Fibroblast of the aortic adventitia (primary cell): ENCODE data around the gene VIPR2. TPM values are rescaled to one million over a fixed set of nuclear protein-coding genes. Genes with fewer than 3 reads are reported as not detected.

Experiments used
- DNase-seq: peaks from one replicate; pipeline ENCODE4 v3.0.0-alpha.2; 2010; ENCODE audit warnings: low read depth
- H3K4me3 ChIP-seq: 2 replicates; pipeline ENCODE4 v1.5.1; 2011; ENCODE audit warnings: low read depth, mild to moderate bottlenecking, control low read depth, low read length, moderate library complexity
- CTCF ChIP-seq: IDR thresholded peaks from 2 replicates; pipeline ENCODE4 v1.5.1; 2011; ENCODE audit warnings: mild to moderate bottlenecking, low read length, control low read depth, inconsistent platforms; ENCODE audit not compliant: insufficient read depth
- total RNA-seq: library from RNA; depleted of rRNA; stranded (reverse); fragments of >200 nt; gene quantifications from 2 replicates; pipeline ENCODE4 v1.2.3, GENCODE V29; 2012; ENCODE audit warnings: low replicate concordance

The VIPR2 gene
- total RNA-seq, 1 donor: not detected

GRCh38 chr7:159025161-159025779, 119.4 kb downstream of the VIPR2 start:
- no peak overlapping the region for H3K4me3 ChIP-seq
- no peak for TF ChIP-seq CTCF
- no peak for DNase-seq

- DNase-seq: no peak
- no peak overlapping the region for H3K4me3 ChIP-seq
- no peak for TF ChIP-seq CTCF
Observed at GRCh38 chr7:159024280-159024951, 120.3 kb downstream of the VIPR2 start.

GRCh38 chr7:159023746-159024145, 120.9 kb downstream of the VIPR2 start:
- no peak for TF ChIP-seq CTCF
- no peak overlapping the region for H3K4me3 ChIP-seq
- no peak for DNase-seq

- no peak for DNase-seq
- no peak overlapping the region for H3K4me3 ChIP-seq
- no peak for TF ChIP-seq CTCF
Observed at GRCh38 chr7:159023206-159023605, 121.5 kb downstream of the VIPR2 start.

- TF ChIP-seq CTCF: no peak
- no peak for DNase-seq
- H3K4me3 ChIP-seq: no peak overlapping the region
Observed at GRCh38 chr7:159022238-159022993, 122.3 kb downstream of the VIPR2 start.

GRCh38 chr7:159020987-159021386, 123.7 kb downstream of the VIPR2 start:
- no peak overlapping the region for H3K4me3 ChIP-seq
- TF ChIP-seq CTCF: no peak
- no peak for DNase-seq
